HL-60/S4 treated with retinoic acid at 250 ng/mL for 4 days and 3 days (cell line): ENCODE data around the gene RICTOR.

Source experiments
- in situ Hi-C: fragments of 300-500 bp; cut with MboI; formaldehyde crosslinking; loops from 2 replicates; pipeline ENCODE4 v1.7.0; 2022; ENCODE audit warnings: low sequenced_read_pairs

Gene RICTOR, protein sequence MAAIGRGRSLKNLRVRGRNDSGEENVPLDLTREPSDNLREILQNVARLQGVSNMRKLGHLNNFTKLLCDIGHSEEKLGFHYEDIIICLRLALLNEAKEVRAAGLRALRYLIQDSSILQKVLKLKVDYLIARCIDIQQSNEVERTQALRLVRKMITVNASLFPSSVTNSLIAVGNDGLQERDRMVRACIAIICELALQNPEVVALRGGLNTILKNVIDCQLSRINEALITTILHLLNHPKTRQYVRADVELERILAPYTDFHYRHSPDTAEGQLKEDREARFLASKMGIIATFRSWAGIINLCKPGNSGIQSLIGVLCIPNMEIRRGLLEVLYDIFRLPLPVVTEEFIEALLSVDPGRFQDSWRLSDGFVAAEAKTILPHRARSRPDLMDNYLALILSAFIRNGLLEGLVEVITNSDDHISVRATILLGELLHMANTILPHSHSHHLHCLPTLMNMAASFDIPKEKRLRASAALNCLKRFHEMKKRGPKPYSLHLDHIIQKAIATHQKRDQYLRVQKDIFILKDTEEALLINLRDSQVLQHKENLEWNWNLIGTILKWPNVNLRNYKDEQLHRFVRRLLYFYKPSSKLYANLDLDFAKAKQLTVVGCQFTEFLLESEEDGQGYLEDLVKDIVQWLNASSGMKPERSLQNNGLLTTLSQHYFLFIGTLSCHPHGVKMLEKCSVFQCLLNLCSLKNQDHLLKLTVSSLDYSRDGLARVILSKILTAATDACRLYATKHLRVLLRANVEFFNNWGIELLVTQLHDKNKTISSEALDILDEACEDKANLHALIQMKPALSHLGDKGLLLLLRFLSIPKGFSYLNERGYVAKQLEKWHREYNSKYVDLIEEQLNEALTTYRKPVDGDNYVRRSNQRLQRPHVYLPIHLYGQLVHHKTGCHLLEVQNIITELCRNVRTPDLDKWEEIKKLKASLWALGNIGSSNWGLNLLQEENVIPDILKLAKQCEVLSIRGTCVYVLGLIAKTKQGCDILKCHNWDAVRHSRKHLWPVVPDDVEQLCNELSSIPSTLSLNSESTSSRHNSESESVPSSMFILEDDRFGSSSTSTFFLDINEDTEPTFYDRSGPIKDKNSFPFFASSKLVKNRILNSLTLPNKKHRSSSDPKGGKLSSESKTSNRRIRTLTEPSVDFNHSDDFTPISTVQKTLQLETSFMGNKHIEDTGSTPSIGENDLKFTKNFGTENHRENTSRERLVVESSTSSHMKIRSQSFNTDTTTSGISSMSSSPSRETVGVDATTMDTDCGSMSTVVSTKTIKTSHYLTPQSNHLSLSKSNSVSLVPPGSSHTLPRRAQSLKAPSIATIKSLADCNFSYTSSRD (N-terminal part only)

DNA sequence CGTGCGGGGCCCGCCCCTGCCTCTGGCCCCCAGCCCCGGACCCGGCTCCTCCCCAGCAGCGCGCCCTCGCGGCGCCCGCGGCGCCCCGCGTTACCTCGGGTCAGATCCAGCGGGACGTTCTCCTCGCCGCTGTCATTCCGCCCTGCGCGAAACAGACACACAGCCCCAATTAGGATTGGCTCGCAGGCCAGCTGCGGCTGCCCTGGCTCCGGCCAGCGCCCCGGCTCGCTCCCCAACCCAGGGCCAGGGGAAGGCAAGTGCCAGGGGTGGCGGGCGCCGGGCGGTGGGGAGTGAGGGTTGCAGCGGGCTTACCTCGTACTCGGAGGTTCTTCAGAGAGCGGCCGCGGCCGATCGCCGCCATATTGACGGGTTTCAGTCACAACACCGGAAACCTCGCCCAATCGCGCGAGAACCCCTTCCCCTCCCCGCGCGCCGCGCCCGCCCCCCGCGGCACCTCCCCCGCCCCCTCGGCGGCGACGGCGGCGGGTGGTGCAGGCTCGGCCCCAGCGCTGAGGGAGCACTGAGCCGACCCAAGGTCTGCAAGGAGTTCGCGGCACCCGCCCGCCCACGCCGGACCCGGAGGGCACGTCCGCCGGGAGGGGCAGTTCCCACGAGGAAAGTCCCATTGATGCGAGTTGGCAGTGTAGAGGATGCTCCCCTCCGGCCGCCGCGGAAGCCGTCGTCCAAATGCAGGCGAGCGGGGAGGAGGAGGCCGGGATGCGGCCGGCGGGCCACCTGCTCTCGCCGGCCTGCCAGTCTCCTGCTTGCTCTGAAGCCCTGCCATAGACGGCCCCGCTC, at the start of gene RICTOR:
TSS of gene RICTOR (minus strand) at position 383 of the 798 bp plus-strand sequence. CDS start at position 361, 22 bp downstream.
- in situ Hi-C loops: no loop called here

- in situ Hi-C loops: no loop called here
Observed at GRCh38 chr5:39121922-39122321, 47.7 kb upstream of the RICTOR start.

GRCh38 chr5:39121315-39121714, 47.1 kb upstream of the RICTOR start:
- in situ Hi-C loops: no loop called here

DNA sequence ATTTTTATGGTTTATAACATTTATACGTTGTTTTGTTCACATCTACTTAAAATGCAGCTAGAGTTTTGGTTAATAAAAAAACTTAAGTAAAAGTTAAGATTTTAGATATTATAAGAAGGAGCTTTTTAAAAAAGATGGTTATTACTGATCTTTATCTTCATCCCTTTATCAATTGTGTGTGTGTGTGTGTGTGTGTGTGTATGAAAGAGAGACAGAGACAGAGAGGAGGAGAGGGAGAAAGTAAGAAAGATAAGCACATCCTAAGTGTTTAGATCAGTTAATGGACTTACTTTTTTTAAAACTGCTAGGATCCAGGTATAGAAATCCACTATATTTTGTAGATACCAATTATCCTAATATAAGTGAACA, 45.8 kb upstream of the RICTOR start:
- in situ Hi-C loops: no loop called here

- in situ Hi-C loops: no loop called here
Observed at GRCh38 chr5:39119404-39120051, 45.3 kb upstream of the RICTOR start.

DNA sequence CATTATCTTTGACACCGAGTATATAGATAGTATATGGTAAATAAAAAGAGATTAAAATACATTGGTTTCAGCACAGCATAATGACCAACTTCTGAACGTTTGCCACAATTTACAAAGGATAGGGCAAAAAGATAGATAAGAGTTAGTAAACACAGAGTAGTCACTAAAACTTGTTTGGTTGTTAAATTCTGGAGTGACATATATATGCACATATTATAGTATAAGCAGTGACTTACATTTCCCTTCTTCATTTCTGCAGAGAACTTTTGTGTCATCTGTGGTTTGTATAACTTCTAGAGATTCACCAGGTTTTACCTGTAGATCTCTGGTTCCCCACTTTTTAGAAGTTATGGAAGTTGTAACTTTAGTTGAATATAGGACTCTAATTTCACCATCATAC, 44.4 kb upstream of the RICTOR start:
- in situ Hi-C loops: no loop called here

DNA sequence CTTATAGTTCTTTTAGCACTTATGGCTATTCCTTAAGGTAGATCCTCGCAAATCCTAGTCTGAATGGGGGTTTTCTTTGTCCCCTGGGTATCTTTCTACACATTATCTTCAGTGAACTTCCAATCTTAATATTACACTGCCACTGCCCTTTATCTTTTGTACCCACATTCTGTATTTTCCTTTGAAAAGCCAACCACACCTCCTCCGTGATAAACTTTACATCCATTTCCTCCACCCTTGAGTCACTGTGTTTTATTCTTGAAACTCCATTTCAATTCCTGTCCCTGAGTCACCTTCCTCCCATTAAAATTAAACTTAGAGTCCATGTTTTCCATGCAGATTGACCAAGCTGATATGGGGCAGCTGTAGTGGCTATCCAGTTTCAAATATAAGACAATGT, 43.2 kb upstream of the RICTOR start:
- in situ Hi-C loops: no loop called here

GRCh38 chr5:39116344-39117170, 42.4 kb upstream of the RICTOR start:
- in situ Hi-C loops: no loop called here

DNA sequence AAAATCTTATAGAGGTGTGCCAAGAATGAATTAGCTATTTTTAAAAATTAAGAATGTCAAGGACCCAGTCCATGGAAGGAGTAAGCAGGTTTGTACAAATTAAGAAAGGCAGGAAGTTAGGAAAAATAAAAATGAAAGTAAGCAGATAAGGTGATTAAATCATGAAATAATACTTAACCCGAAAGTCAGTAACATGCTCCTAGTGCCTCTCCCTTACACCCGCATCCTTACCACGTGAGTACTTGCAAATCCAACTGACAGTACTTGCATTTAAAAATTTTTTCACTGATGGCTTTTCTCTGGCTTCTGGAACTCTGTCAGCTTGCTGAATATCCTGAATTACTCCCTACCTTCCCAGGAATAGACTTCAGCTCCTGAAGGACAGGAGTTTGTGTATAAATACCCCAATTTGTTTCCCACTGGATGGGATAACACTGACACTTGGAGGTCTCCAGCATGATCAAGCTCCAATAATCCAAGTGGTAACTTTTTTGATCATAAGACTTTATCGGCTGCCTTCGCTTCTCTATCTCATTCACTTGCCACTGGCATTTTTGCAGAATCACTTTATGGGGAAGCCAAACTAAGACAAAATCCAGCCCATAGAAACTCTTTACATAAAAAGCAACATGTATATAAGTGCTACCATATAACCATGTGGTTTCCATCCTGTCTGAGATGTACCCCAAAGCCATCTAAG, 41.6 kb upstream of the RICTOR start:
- in situ Hi-C loops: no loop called here

DNA sequence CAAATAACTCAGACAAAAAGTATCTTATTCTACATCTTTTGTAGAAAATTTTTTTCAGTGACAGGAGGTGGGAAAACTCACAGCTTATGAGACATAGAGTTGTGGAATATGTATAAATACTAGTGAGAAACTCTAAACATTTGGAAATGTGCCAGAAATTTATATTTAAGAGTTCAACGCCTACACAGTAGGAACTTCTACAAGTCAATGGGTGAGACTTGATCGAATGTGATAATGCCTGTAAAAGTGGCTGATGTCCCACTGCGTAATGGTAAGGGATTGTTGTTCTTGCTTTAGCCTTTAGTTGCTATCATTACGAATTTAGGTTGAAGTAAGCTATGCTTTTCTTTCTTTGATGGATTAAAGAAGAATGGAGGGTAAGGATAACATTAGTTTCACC, 40.0 kb upstream of the RICTOR start:
- in situ Hi-C loops: no loop called here

DNA sequence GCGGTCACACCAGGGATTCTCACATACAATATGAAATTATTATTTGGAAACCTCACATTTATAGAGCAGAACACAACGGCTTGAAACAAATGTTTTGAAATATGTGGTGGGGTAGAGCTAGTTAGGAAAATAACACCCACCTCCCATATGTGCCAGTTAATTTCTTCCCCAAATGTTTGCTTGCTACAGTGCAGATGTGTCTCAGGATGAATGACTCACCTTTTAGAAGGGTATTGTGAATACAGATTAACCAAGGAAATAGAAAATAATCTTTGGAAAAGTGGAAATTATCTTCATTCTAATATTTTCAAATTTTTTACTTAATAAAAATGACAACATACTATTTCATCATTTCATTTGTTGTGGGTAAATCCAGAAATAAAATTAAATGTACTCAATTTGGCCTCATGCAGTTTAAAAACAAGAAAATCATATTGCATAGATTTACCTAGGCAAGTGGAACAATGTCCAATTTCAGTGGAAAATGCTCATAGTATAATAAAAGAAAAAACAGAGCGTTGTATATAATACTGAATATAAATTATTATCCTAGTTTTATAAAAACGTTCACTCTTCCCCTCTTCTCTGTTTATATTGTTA, 39.3 kb upstream of the RICTOR start:
- in situ Hi-C loops: no loop called here

- in situ Hi-C loops: no loop called here
Observed at GRCh38 chr5:39109606-39110005, 35.4 kb upstream of the RICTOR start.

- in situ Hi-C loops: no loop called here
Observed at GRCh38 chr5:39108987-39109386, 34.8 kb upstream of the RICTOR start.

- in situ Hi-C loops: no loop called here
Observed at GRCh38 chr5:39107350-39107749, 33.2 kb upstream of the RICTOR start.

GRCh38 chr5:39106322-39106721, 32.1 kb upstream of the RICTOR start:
- in situ Hi-C loops: no loop called here

DNA sequence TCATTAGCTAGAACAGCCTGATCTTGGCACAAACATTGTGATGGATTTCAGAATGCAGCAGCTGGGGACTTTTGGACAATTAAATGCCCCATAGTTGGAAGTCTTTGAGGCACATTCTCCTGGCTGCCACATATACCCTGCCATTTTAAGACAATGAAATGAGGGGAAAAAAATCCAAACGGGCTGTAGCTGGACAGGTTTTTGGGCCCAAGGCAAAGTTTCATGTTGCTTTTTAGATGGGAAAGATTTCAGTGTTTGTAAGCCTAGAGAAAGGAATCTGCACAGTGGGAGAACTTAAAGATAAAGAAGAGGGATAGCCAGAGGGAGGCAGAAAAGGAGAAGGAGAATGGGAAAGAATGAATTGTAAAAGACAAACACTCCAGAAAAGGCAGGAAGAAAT, 30.0 kb upstream of the RICTOR start:
- in situ Hi-C loops: no loop called here

DNA sequence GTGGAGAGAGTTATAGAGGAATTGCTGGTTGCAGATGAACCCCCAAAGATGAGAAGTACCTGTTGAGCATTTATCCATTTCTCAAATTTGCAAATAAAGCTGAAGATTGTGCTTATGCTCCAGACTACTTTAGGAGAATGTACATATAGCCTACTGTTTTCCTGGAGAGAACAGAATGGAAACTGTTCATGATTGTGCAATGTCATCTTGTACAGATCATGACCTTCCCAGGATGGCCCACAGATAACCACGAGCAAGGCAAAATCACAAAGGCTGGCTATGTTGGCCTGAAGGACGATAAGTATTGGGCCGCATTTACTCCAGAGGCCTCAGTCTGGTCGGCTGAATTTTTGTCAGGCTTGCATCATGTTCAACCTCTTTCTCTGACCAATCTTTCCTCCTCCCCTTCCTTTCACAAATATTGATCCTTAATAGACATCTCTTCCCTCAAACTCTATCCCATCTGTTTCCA, 28.5 kb upstream of the RICTOR start:
- in situ Hi-C loops: no loop called here
